Left lung (tissue), 10 donors: ENCODE results near the gene AP4S1. TPM values are rescaled to one million over a fixed set of nuclear protein-coding genes. Genes with fewer than 3 reads are reported as not detected.

Experiments used
- ATAC-seq: fragments of 200-7000 bp; cut with Tn5 transposase; one replicate; pipeline ENCODE4 v1.9.1; 2020; ENCODE audit warnings: moderate library complexity
- DNase-seq, 4 donors: peaks; one replicate each; pipeline ENCODE4 v3.0.0-alpha.2; 2013 to 2020
- H3K27ac ChIP-seq, 2 donors: fragments of 200-600 bp; sonication (generic) in 1 of 2; one replicate each; pipeline versions ENCODE4 v1.5.0 to v1.8.0; 2020 to 2021
- H3K27me3 ChIP-seq, 2 donors: fragments of 200-600 bp; sonication (generic) in 1 of 2; one replicate each; pipeline versions ENCODE4 v1.5.0 to v1.8.0; 2020 to 2021
- H3K36me3 ChIP-seq, 2 donors: fragments of 200-600 bp; sonication (generic) in 1 of 2; one replicate each; pipeline versions ENCODE4 v1.5.0 to v1.8.0; 2020 to 2021
- H3K4me1 ChIP-seq, 2 donors: fragments of 200-600 bp; one replicate each; pipeline ENCODE4 v1.8.0; 2021
- H3K4me3 ChIP-seq, 2 donors: fragments of 200-600 bp; sonication (generic) in 1 of 2; one replicate each; pipeline versions ENCODE4 v1.5.0 to v1.8.0; 2020 to 2021; ENCODE audit warnings: mild to moderate bottlenecking in 1 of 2
- H3K9me3 ChIP-seq, 2 donors: fragments of 200-600 bp; sonication (generic) in 1 of 2; one replicate each; pipeline versions ENCODE4 v1.5.0 to v1.8.0; 2020 to 2021
- intact Hi-C, 2 donors: fragments of 100-400 bp; cut with DNase I; formaldehyde crosslinking; loops; one replicate each; pipeline versions ENCODE4 v1.11.2 to v1.14.2; 2022
- polyA plus RNA-seq, 6 donors: library from polyadenylated mRNA; unstranded; fragments of 120-200 nt; gene quantifications; one replicate each; pipeline ENCODE4 v1.2.1, GENCODE V29; 2013; ENCODE audit not compliant: insufficient read length in 6 of 6
- total RNA-seq, 2 donors: library from RNA; stranded (reverse); fragmentation: NEBNext Ultra II Directional; extraction: Animal tissue kit (Norgen Biotek cat#: 25700); gene quantifications; one replicate each; pipeline ENCODE4 v1.2.1, GENCODE V29; 2021
- TF ChIP-seq, protein P1 (sequence below), 2 donors: fragments of 200-600 bp; sonication (generic) in 1 of 2; IDR thresholded peaks; one replicate each; pipeline versions ENCODE4 v1.5.0 to v1.8.0; 2021; ENCODE audit warnings: antibody characterized with exemption in 2 of 2
- donor health status: DM: no; HTN: yes; CAD: no.
- donor health status: DM: no; HTN: no; CAD: no.

The AP4S1 gene
- total and polyA plus RNA-seq, 8 donors, result 6.9 to 25.0 (median 19.6) TPM

DNA sequence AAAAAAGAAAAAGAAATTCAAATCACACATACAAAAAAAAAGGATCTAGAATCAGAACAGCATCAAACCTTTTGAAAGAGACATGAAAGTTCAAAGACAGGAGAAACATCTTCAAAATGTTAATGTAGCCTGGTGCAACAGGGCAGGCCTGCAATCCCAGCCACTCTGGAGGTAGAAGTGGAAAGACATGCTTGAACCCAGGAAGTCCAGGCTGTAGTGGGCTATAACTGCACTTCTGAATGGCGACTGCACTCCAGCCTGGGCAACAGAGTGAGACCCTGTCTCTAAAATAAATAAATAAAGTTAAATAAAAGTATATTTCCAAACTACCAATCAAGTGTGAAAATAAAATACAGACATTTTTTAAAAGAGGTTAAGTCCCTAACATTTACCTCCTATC is 18.7 kb upstream of the AP4S1 start:
- Histone ChIP-seq H3K36me3 (peaks cover 0 to 32% of the 10 kb centered on the region in 2 donors), H3K4me3 (no peak overlapping the region), H3K9me3 (no peaks in the 10 kb centered on the region), H3K27ac (no peak overlapping the region), H3K4me1 (no peaks in the 10 kb centered on the region), H3K27me3 (no peaks in the 10 kb centered on the region)
- TF ChIP-seq, protein P1, sequence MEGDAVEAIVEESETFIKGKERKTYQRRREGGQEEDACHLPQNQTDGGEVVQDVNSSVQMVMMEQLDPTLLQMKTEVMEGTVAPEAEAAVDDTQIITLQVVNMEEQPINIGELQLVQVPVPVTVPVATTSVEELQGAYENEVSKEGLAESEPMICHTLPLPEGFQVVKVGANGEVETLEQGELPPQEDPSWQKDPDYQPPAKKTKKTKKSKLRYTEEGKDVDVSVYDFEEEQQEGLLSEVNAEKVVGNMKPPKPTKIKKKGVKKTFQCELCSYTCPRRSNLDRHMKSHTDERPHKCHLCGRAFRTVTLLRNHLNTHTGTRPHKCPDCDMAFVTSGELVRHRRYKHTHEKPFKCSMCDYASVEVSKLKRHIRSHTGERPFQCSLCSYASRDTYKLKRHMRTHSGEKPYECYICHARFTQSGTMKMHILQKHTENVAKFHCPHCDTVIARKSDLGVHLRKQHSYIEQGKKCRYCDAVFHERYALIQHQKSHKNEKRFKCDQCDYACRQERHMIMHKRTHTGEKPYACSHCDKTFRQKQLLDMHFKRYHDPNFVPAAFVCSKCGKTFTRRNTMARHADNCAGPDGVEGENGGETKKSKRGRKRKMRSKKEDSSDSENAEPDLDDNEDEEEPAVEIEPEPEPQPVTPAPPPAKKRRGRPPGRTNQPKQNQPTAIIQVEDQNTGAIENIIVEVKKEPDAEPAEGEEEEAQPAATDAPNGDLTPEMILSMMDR (IDR thresholded peaks at IDR 0.05), result no peak
- ATAC-seq, result no peak
- no peak for DNase-seq
- intact Hi-C loops, result no loop called here

DNA sequence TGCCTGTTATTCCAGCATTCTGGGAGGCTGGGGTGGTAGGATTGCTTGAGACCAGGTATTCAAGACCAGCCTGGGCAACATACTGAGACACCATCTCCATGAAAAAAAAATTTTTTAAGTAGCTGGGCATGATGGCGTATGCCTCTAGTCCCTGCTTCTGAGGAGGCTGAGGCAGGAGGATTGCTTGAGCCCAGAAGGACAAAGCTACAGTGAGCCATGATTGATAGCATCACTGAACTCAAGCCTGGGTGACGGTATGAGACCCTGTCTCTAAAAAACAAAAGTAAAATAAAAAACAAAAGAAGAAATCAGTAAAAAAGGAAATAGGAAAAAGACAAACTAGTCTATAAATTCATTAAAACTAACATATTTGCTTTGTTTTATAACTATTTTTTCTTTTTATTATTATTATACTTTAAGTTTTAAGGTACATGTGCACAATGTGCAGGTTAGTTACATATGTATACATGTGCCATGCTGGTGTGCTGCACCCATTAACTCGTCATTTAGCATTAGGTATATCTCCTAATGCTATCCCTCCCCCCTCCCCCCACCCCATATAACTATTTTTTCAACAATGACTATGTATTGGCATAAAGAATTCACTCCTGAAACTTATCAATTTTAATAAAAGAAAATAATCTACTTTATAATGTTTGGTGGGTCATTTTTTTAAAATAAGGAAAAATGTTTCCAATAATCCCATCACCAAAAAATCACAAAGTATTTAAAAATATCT is 15.4 kb upstream of the AP4S1 start:
- H3K36me3 ChIP-seq, result peaks cover 0 to 10% of the 10 kb centered on the region in 2 donors
- H3K27me3 ChIP-seq, result no peaks in the 10 kb centered on the region
- ATAC-seq (no peak), DNase-seq (no peak)
- H3K4me1 ChIP-seq, result no peaks in the 10 kb centered on the region
- TF ChIP-seq, protein P1 (IDR thresholded peaks at IDR 0.05), result no peak
- H3K4me3 ChIP-seq, result no peak overlapping the region
- H3K27ac ChIP-seq, result no peak overlapping the region
- H3K9me3 ChIP-seq, result no peaks in the 10 kb centered on the region
- intact Hi-C loops, result no loop called here

DNA sequence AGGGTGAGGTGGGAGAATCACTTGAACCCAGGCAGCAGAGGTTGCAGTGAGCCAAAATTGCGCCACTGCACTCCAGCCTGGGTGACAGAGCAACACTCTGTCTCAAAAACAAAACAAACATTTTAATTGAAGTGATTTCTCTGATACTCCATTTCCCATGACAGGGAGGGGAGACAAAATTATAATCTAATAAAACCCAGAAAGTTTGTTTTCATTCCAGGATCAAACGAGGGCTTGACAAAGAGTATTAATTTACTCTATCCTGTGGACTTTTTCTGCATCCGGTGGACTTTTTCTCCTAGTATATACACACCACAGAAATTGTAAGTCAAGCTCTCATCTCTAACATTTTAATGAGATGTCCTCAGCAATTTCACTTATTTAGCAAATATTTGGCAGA is 14.5 kb upstream of the AP4S1 start:
- H3K9me3 ChIP-seq, result no peaks in the 10 kb centered on the region
- DNase-seq (no peak), ATAC-seq (no peak)
- H3K4me1 ChIP-seq, result no peaks in the 10 kb centered on the region
- H3K36me3 ChIP-seq, result peaks cover 0 to 6% of the 10 kb centered on the region in 2 donors
- no peak overlapping the region for H3K27ac ChIP-seq
- no peaks in the 10 kb centered on the region for H3K27me3 ChIP-seq
- H3K4me3 ChIP-seq, result no peak overlapping the region
- intact Hi-C loops, result no loop called here
- TF ChIP-seq, protein P1 (IDR thresholded peaks at IDR 0.05), result no peak

DNA sequence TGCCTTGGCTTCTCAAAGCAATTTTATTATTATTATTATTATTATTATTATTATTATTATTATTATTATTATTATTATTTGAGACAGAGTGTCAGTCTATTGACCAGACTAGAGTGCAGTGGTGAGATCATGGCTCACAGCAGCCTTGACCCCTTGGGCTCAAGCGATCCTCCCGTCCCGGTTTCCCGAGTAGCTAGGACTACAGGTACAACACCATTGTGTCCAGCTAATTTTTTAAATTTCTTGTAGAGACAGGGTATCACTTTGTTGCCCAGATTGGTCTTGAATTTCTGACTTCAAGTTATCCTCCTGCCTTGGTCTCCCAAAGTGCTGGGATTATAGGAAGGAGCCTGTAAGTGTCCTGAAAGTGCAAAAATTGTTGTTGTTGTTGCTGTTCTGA is 11.6 kb upstream of the AP4S1 start:
- Histone ChIP-seq H3K27ac (no peak overlapping the region), H3K27me3 (no peaks in the 10 kb centered on the region), H3K36me3 (peaks cover 0 to 5% of the 10 kb centered on the region in 2 donors), H3K9me3 (no peaks in the 10 kb centered on the region), H3K4me3 (no peak overlapping the region), H3K4me1 (no peaks in the 10 kb centered on the region)
- intact Hi-C loops, result no loop called here
- ATAC-seq (no peak), DNase-seq (no peak)
- TF ChIP-seq, protein P1 (IDR thresholded peaks at IDR 0.05), result no peak

DNA sequence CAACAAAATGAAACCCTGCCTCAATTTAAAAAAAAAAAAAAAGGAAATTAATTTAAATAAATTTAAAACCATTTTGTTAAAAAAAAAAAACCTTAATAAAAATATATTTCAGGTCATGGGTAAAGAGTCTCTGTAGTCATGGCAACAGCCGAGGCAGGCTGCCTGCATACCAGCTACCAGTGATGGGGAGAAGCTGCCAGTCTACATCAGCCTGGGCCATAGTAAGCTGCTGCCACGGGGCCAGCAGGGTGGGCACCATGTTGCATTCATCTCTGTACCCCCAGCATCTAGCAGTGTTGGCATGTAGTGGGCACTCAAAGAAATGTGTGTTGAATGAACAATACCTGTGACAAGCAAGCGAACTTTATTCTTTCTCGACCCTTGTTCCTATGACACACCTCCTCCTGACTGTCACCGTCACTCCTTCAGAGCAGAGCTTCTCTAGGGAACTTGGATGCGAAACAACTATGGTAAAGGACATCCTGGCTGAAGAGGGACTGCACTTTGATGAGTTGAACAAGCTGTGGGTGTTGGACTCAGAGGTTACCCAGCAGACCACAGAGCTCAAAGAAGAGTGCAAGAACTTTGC is 7.3 kb upstream of the AP4S1 start:
- Histone ChIP-seq H3K4me1 (no peaks in the 10 kb centered on the region), H3K27ac (no peak overlapping the region), H3K36me3 (peaks cover 0 to 10% of the 10 kb centered on the region in 2 donors), H3K4me3 (no peak overlapping the region), H3K9me3 (no peaks in the 10 kb centered on the region), H3K27me3 (no peaks in the 10 kb centered on the region)
- TF ChIP-seq, protein P1 (IDR thresholded peaks at IDR 0.05), result no peak
- intact Hi-C loops, result no loop called here
- ATAC-seq (no peak), DNase-seq (no peak)
